PC-9 (cell line): ENCODE measurements around the gene LMCD1. TPM values are rescaled to one million over a fixed set of nuclear protein-coding genes. Genes with fewer than 3 reads are reported as not detected.
"Not testable (repeated sequence)": the region's sequence is repeated elsewhere in the genome, so short reads cannot be mapped to it uniquely, and the experiment has no call there.

Experiments
- BruUV-seq: library from RNA; stranded (reverse); fragments of 400-500 nt; replicated peaks from 2 replicates; lab custom pipeline; 2021; lab: Mats Ljungman, UMichigan
- CTCF ChIA-PET: fragments of 300-600 bp; sonication (Branson Sonifier 250); formaldehyde crosslinking; loops from one replicate; lab custom pipeline; 2022; ENCODE audit warnings: antibody characterized with exemption; lab: Charles Lee
- POLR2A ChIA-PET: fragments of 300-600 bp; sonication (Branson Sonifier 250); formaldehyde crosslinking; loops from one replicate; lab custom pipeline; 2022; ENCODE audit warnings: antibody characterized with exemption; ENCODE audit not compliant: unreplicated experiment; lab: Charles Lee
- DNase-seq, 2 experiments: peaks; one replicate each; pipeline versions ENCODE4 v3.0.0 to v3.0.0-alpha.2; 2015 to 2022; ENCODE audit warnings: mixed read lengths in 1 of 2
- H2AFZ ChIP-seq: fragments of 200-600 bp; sonication (generic); 2 replicates; pipeline ENCODE4 v1.8.1; 2017; ENCODE audit warnings: antibody characterized with exemption
- H3F3A ChIP-seq: fragments of 200-600 bp; sonication (generic); 2 replicates; pipeline ENCODE4 v1.8.1; 2017; ENCODE audit warnings: antibody characterized with exemption, mild to moderate bottlenecking, low read depth; ENCODE audit not compliant: insufficient read depth
- H3K27ac ChIP-seq: fragments of 200-600 bp; sonication (generic); 2 replicates; pipeline ENCODE4 v1.6.1; 2016; ENCODE audit warnings: mixed run types
- H3K27me3 ChIP-seq: fragments of 200-600 bp; sonication (generic); 2 replicates; pipeline ENCODE4 v1.6.1; 2016; ENCODE audit warnings: low read depth, mixed run types; ENCODE audit not compliant: insufficient read depth
- H3K36me3 ChIP-seq: fragments of 200-600 bp; sonication (generic); 2 replicates; pipeline ENCODE4 v1.6.1; 2016; ENCODE audit warnings: low read depth, mixed run types
- H3K4me1 ChIP-seq: fragments of 200-600 bp; sonication (generic); replicated peaks from 2 replicates; pipeline ENCODE4 v1.6.1; 2016; ENCODE audit warnings: mixed run types; ENCODE audit not compliant: insufficient read depth
- H3K4me2 ChIP-seq: fragments of 200-600 bp; sonication (generic); 2 replicates; pipeline ENCODE4 v1.6.1; 2017; ENCODE audit warnings: mixed run types
- H3K4me3 ChIP-seq: fragments of 200-600 bp; sonication (generic); 2 replicates; pipeline ENCODE4 v1.6.1; 2016; ENCODE audit warnings: mixed run types
- H3K79me2 ChIP-seq: fragments of 200-600 bp; sonication (generic); 2 replicates; pipeline ENCODE4 v1.6.1; 2017; ENCODE audit warnings: low read depth, mixed run types
- H3K9me2 ChIP-seq: fragments of 200-600 bp; sonication (generic); 2 replicates; pipeline ENCODE4 v1.8.1; 2017; ENCODE audit warnings: mild to moderate bottlenecking; ENCODE audit not compliant: insufficient read depth
- H3K9me3 ChIP-seq: fragments of 200-600 bp; sonication (generic); 2 replicates; pipeline ENCODE4 v1.8.1; 2016; ENCODE audit warnings: low read depth; ENCODE audit not compliant: insufficient read depth
- H4K20me1 ChIP-seq: fragments of 200-600 bp; sonication (generic); 2 replicates; pipeline ENCODE4 v1.8.1; 2017; ENCODE audit not compliant: insufficient read depth
- CTCF ChIP-seq: fragments of 200-600 bp; sonication (generic); conservative IDR thresholded peaks from 2 replicates; pipeline ENCODE4 v1.6.1; 2017; ENCODE audit warnings: mixed run types, antibody characterized with exemption, mild to moderate bottlenecking, moderate library complexity
- EZH2 ChIP-seq: fragments of 200-600 bp; sonication (generic); IDR thresholded peaks from 2 replicates; pipeline ENCODE4 v1.8.0; 2017; ENCODE audit warnings: antibody characterized with exemption, low read depth
- intact Hi-C: fragments of 100-400 bp; cut with micrococcal nuclease; formaldehyde crosslinking; loops from one replicate; pipeline ENCODE4 v1.10.0; 2022; ENCODE audit not compliant: unreplicated experiment
- total RNA-seq: library from RNA; stranded (reverse); gene quantifications from 2 replicates; pipeline ENCODE4 v1.2.3, GENCODE V29; 2021

Gene LMCD1
- total RNA-seq, 1 experiment from 2014 or later: 10.3 TPM

GRCh38 chr3:8578282-8578681, 76.7 kb downstream of the LMCD1 start:
- Histone ChIP-seq H3F3A (no peaks in the 10 kb centered on the region), H3K9me3 (no peaks in the 10 kb centered on the region), H3K36me3 (no peaks in the 10 kb centered on the region), H4K20me1 (no peaks in the 10 kb centered on the region), H2AFZ (no peak overlapping the region), H3K9me2 (no peaks in the 10 kb centered on the region), H3K79me2 (no peaks in the 10 kb centered on the region), H3K4me1 (peaks cover 30% of the 10 kb centered on the region), H3K27me3 (no peaks in the 10 kb centered on the region), H3K4me2 (no peak overlapping the region), H3K27ac (no peak overlapping the region), H3K4me3 (no peak overlapping the region)
- TF ChIP-seq EZH2 (no peak), CTCF (no peak)
- intact Hi-C loops: no loop called here
- POLR2A ChIA-PET: no interaction called here
- CTCF ChIA-PET: no interaction called here
- BruUV-seq: no TSS peak
- no peak for DNase-seq

GRCh38 chr3:8579096-8579495, 77.5 kb downstream of the LMCD1 start:
- no peak for DNase-seq
- intact Hi-C loops: no loop called here
- POLR2A ChIA-PET: no interaction called here

GRCh38 chr3:8579943-8580342, 78.3 kb downstream of the LMCD1 start:
- Histone ChIP-seq H3K4me2 (no peak overlapping the region), H3K27me3 (no peaks in the 10 kb centered on the region), H2AFZ (no peak overlapping the region), H4K20me1 (no peaks in the 10 kb centered on the region), H3K9me3 (no peaks in the 10 kb centered on the region), H3K36me3 (no peaks in the 10 kb centered on the region), H3K9me2 (no peaks in the 10 kb centered on the region), H3K27ac (no peak overlapping the region), H3K79me2 (no peaks in the 10 kb centered on the region), H3K4me1 (peaks cover 30% of the 10 kb centered on the region), H3K4me3 (no peak overlapping the region), H3F3A (no peaks in the 10 kb centered on the region)
- ChIA-PET CTCF (no interaction called here), POLR2A (no interaction called here)
- intact Hi-C loops: no loop called here
- BruUV-seq: no TSS peak
- no peak for DNase-seq
- TF ChIP-seq CTCF (no peak), EZH2 (no peak)

More at GRCh38 chr3:8579096-8579495, 77.5 kb downstream of the LMCD1 start:
- no peaks in the 10 kb centered on the region for H4K20me1 ChIP-seq
- no peaks in the 10 kb centered on the region for H3K9me3 ChIP-seq
- TF ChIP-seq EZH2 (no peak), CTCF (no peak)
- H3K36me3 ChIP-seq: no peaks in the 10 kb centered on the region
- no peaks in the 10 kb centered on the region for H3K9me2 ChIP-seq
- no peaks in the 10 kb centered on the region for H3F3A ChIP-seq
- no peaks in the 10 kb centered on the region for H3K27me3 ChIP-seq
- H3K27ac ChIP-seq: no peak overlapping the region
- H3K4me1 ChIP-seq: peaks cover 30% of the 10 kb centered on the region
- no peak overlapping the region for H2AFZ ChIP-seq
- no TSS peak for BruUV-seq
- CTCF ChIA-PET: no interaction called here
- H3K4me3 ChIP-seq: no peak overlapping the region
- no peak overlapping the region for H3K4me2 ChIP-seq
- no peaks in the 10 kb centered on the region for H3K79me2 ChIP-seq

GRCh38 chr3:8580434-8580833, 78.8 kb downstream of the LMCD1 start:
- H3K9me2 ChIP-seq, H3F3A ChIP-seq, H3K36me3 ChIP-seq, DNase-seq, H3K4me3 ChIP-seq, H3K9me3 ChIP-seq, BruUV-seq, POLR2A ChIA-PET, H3K27ac ChIP-seq, CTCF ChIA-PET, H4K20me1 ChIP-seq, H2AFZ ChIP-seq, intact Hi-C loops, H3K79me2 ChIP-seq, H3K4me2 ChIP-seq, H3K27me3 ChIP-seq: not testable (repeated sequence)
- H3K4me1 ChIP-seq: peaks cover 27% of the 10 kb centered on the region
